ENCODE measurements around the gene PJA2.

The PJA2 gene

DNA sequence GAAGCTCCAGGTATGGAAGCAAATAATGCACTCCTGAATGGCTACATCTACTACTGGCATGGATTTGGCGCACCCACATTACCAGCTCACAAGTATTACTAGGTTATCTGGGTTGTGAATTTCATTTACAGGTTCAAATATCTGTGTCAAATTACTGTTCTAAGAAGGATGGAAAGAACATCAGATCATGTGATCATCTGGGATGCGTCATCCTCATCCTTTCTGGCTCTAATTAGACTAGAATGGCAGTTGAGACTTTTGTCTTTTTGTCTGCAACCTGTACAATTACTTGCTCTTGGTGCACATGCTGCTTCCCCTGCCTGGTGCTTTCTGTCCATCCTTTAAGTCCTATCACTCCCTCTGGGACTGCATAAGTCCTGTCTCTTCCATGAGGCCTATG, 64.1 kb downstream of the PJA2 start:
- no peak for DNase-seq

DNA sequence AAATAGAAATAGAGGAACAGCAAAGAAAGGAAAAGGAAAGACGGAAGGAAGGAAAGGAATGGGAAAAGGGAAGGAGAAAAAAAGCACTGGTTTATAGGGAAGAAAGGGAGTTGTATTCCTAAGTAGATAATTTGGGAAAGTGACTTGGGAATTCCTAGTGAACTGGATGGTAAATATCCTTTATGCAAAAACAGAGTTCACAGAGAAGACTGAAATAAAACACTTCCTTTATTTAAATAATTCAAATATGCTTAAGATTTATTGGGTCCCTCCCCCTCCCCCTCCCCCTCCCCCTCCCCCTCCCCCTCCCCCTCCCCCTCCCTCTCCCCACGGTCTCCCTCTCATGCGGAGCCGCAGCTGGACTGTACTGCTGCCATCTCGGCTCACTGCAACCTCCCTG, 69.4 kb downstream of the PJA2 start:
- DNase-seq = no peak

GRCh38 chr5:109335114-109335513, 74.7 kb downstream of the PJA2 start:
- DNase-seq = no peak

GRCh38 chr5:109334056-109334455, 75.7 kb downstream of the PJA2 start:
- no peak for DNase-seq

DNA sequence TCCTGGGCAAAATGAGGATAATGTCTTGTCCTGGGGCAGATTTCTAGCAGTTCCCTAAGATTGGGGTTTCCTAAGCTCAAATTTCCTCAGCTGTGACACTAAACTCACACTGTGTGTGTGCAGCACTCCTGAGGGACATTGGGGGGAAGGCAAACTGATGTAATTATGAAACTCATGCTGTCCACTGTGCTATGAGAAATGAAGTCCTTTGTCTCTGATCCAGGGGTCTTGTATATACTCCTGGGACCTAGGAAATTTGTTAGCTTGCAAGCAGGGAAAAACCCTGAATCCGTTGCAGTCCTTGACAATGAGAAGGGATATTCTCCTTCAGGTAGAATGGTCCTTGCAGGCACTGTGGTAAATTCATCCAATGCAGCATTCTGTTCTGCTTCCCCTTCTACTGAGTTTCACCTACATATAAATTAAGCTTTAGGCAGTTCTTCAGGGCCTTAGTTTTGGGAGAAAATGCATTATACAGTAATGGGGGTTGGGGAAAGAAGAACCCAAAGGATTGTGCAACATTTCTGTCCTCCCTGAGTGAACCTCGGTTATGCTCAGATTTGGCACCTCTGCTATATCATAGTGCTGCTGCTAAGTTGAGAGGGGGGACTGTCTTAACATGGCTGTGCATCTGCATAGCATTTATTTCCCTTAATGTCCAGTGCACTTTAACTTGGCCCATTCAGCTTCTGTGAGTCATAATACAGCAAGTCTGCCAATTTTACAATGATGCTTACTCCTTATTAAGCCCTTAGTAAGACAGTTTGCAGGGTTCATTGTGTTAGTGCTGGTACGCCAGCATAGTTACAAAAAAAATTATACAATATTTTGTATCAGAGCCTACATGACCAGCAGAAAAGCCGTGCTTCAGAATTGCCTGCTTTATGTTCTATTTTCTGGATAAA, 80.2 kb downstream of the PJA2 start:
- DNase-seq = no peak

- no peak for DNase-seq
These were observed 81.1 kb downstream of the PJA2 start for GRCh38 chr5:109328626-109329025.

DNA sequence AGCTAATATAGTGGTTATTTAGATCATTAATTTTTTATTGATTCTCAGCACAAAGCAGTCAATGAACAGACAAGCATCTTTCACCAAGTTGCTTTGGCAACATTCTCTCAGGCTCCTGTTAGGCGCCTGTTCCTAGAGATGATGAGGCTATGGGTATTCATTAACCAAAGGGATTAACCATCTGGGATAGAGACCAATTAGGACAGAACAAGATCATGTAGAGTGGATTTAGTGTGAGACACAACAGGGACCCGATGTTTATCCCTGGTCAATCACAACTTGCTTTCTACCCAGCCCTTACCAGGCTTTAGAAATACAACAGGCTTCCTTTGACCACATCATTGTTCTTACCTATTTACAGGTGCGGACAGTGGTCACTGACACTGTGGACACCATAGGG, 82.2 kb downstream of the PJA2 start:
- DNase-seq = no peak

DNA sequence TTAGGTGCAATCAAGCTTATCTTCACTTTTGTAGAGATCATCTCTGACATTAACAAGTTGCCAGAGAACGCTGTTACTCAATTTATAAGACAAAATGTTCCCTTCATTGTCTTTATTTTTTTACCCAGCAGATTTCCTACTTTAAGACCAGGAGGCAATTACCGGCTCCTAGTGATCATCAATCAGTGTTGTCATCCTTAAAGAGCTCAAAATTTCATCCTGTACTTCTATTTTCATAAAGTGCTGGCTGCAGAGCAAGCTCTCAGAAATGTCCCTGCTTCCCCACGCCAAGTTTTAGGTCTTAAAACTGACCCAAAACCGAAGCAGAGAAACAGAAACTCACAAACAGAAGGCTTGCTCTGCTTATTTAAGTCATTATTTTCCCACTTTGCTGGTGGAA, 82.9 kb downstream of the PJA2 start:
- DNase-seq = no peak

GRCh38 chr5:109325456-109325855, 84.3 kb downstream of the PJA2 start:
- no peak for DNase-seq

DNA sequence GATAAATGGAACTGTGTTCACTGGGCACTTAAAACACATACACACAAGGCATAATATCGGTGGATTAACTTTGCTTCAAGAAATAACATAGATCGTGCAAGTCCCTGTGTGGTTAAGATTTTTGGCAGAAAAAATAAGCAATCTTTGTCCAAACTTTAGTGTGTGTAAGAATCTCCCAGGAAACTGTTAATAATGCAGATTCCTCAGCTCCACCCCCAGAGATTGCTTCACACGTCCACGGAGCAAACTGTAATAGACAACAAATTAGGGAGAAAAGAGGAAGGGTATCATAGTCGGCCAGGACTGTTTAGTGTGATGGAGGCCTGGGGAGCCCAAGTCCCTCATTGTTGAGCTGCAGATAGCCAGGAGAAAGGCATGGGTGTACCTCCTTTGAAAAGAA, 84.8 kb downstream of the PJA2 start:
- DNase-seq = no peak

- no peak for DNase-seq
These were observed 85.4 kb downstream of the PJA2 start for GRCh38 chr5:109324351-109324750.

- DNase-seq = no peak
These were observed 87.1 kb downstream of the PJA2 start for GRCh38 chr5:109322694-109323093.

GRCh38 chr5:109319351-109319750, 90.4 kb downstream of the PJA2 start:
- DNase-seq = no peak

- no peak for DNase-seq
These were observed 91.2 kb downstream of the PJA2 start for GRCh38 chr5:109318455-109319108.

DNA sequence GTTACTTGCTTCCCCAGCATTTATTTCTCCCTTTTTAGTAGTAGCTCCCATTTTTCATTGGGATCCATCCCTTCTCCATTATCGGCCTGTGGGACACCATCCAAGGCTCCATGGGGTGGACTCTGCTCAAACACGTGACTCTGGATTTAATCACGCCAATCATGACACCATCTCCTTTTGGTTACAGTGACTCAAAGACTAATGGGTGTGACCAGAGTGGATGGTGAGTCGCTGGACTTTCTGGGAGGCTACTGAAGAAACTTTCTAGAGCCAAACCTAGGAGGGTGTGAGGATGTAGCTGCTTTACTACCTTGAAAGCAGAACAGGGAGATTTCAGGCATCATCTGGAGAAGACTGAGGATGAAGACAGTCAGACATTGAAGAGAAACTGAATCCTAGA, 93.1 kb downstream of the PJA2 start:
- no peak for DNase-seq

GRCh38 chr5:109315245-109315644, 94.5 kb downstream of the PJA2 start:
- no peak for DNase-seq

GRCh38 chr5:109313127-109313526, 96.6 kb downstream of the PJA2 start:
- no peak for DNase-seq

- DNase-seq = no peak
These were observed 97.1 kb downstream of the PJA2 start for GRCh38 chr5:109312695-109313094.

DNA sequence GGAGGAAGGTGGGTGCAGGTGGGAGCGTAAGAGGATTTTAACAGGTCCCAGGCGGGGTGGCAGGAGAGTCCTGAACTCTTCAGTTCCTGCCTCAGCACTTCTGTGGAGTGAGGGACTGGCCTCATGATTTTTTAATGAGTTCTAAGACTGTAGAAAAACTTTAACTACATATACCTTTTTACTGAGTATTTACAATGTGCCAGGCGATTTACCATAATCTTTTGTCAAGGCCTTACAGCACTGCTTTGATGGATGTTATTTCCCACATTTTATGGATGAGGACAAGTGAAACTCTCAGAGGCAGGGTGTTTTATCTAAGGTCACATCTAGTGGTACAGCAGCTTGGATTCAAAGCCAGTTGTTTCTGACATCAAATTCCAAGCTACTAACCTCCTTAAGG, 99.5 kb downstream of the PJA2 start:
- DNase-seq = no peak

- DNase-seq = no peak
These were observed 100.3 kb downstream of the PJA2 start for GRCh38 chr5:109309326-109310063.

DNA sequence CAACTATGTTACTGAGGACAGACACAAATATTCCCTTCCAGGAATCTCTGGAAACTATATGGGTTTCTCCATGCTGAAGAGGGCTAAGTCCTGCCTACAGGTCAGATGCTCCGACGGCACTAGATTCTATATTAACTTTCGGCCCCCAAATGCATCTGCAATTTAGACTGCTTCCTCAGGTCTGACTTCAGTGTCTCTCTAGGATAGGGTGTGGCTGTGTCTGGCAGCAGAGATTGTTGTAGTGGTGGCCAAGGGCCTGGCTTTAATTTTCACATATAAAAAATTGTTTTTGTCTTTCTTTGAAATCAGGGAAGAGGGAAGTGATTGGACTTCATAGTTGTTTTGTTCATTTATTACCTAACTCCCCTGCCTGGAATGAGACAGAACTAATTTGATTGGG, 101.8 kb downstream of the PJA2 start:
- no peak for DNase-seq

GRCh38 chr5:109307456-109307855, 102.3 kb downstream of the PJA2 start:
- no peak for DNase-seq

- no peak for DNase-seq
These were observed 104.4 kb downstream of the PJA2 start for GRCh38 chr5:109305352-109305751.

- no peak for DNase-seq
These were observed 105.5 kb downstream of the PJA2 start for GRCh38 chr5:109304309-109304708.
